CD4-positive, alpha-beta T cell treated with Interleukin-15 for 1 hour (primary cell): ENCODE data around the gene MYCBPAP.

Experiments used
- DNase-seq: peaks from one replicate; pipeline ENCODE4 v3.0.0-alpha.2; 2020

MYCBPAP gene

GRCh38 chr17:50537721-50538548, 29.7 kb downstream of the MYCBPAP start:
- DNase-seq: no peak

- DNase-seq: no peak
Observed at GRCh38 chr17:50538549-50539410, 30.5 kb downstream of the MYCBPAP start.

- no peak for DNase-seq
Observed at GRCh38 chr17:50539762-50540559, 31.7 kb downstream of the MYCBPAP start.

GRCh38 chr17:50540560-50541401, 32.5 kb downstream of the MYCBPAP start:
- DNase-seq: no peak

GRCh38 chr17:50541402-50541715, 33.1 kb downstream of the MYCBPAP start:
- DNase-seq: no peak

GRCh38 chr17:50541716-50542688, 33.8 kb downstream of the MYCBPAP start:
- DNase-seq: peak; percentile 73

GRCh38 chr17:50542795-50543774, 34.8 kb downstream of the MYCBPAP start:
- no peak for DNase-seq

GRCh38 chr17:50544516-50544915, 36.3 kb downstream of the MYCBPAP start:
- no peak for DNase-seq

GRCh38 chr17:50545311-50545710, 37.1 kb downstream of the MYCBPAP start:
- DNase-seq: no peak

GRCh38 chr17:50546701-50547034, 38.4 kb downstream of the MYCBPAP start:
- DNase-seq: no peak

GRCh38 chr17:50547035-50547735, 38.9 kb downstream of the MYCBPAP start, which contains the start of gene SPATA20:
TSS of gene SPATA20 (plus strand) at chr17:50547174. CDS start at chr17:50547209, 35 bp downstream.
- peak; percentile 89 for DNase-seq

GRCh38 chr17:50547736-50548083, 39.5 kb downstream of the MYCBPAP start:
- DNase-seq: no peak

- DNase-seq: no peak
Observed at GRCh38 chr17:50548831-50549230, 40.6 kb downstream of the MYCBPAP start.

GRCh38 chr17:50549256-50549941, 41.2 kb downstream of the MYCBPAP start:
- no peak for DNase-seq

- DNase-seq: no peak
Observed at GRCh38 chr17:50549969-50550368, 41.7 kb downstream of the MYCBPAP start.

GRCh38 chr17:50550661-50551432, 42.6 kb downstream of the MYCBPAP start:
- no peak for DNase-seq

- no peak for DNase-seq
Observed at GRCh38 chr17:50551433-50551815, 43.2 kb downstream of the MYCBPAP start.

- no peak for DNase-seq
Observed at GRCh38 chr17:50551884-50552283, 43.6 kb downstream of the MYCBPAP start.
